Effector CD4-positive, alpha-beta T cell (primary cell): ENCODE data around the gene TECTA.

ENCODE experiments used
- DNase-seq: peaks from one replicate; pipeline ENCODE4 v3.0.0-alpha.2; 2020

TECTA gene

DNA sequence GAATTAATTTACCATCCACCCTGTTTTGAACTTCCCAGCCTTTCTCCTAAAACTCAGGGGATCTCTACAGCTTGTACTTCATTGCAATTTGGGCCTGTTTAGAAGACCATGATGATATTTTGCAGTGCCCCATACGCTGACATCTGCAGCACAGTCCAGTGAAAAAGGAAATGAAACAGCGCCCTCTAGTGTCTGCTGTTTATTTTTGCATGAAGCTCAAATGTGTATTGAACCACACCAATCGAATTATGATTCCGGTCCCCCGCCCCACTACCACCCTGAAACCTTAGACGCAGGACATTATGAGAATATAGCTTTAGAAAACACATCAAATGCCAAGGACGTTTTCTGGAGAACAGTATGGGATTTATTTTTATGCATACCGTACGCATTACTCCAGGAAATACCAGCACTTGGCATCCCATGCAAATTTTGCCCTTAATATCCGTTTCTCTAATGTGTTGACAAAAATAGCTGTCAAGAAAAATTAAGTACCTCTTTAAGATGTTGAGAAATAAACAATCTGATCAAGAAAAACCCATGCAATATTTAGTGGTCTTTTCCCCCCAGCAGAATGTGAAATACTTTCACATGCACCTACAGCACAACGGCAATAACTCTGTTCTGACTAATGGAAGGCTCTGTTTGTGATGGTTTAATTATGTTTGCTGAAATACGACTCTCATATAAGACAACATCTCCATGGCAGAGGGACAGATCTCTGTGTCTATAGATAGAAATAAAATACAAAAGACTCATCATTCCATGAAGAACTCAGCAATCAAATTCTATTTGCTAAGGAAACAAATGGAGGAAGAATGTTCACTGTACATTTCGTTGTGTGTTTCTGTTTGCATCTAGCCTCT, 93.9 kb downstream of the TECTA start:
- peak; percentile 48 for DNase-seq

DNA sequence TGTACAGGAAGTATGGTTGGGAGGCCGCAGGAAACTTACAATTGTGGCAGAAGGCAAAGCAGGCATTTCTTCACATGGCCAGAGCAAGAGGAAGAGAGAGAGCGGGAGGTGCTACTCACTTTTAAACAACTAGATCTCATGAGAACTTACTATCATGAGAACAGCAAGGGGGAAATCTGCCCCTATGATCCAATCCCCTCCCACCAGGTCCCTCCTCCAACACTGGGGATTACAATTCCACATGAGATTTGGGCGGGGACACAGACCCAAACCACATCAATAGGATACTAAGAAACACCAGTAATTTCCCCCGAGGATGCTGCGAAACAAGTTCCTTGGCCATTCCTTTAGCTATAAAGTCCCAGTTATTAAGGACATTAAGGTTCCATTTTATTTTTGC, 97.4 kb downstream of the TECTA start:
- no peak for DNase-seq

GRCh38 chr11:121199516-121199915, 98.5 kb downstream of the TECTA start:
- DNase-seq: no peak

- no peak for DNase-seq
These were observed 105.8 kb downstream of the TECTA start for GRCh38 chr11:121206810-121207209.

- no peak for DNase-seq
These were observed 106.6 kb downstream of the TECTA start for GRCh38 chr11:121207485-121208115.

DNA sequence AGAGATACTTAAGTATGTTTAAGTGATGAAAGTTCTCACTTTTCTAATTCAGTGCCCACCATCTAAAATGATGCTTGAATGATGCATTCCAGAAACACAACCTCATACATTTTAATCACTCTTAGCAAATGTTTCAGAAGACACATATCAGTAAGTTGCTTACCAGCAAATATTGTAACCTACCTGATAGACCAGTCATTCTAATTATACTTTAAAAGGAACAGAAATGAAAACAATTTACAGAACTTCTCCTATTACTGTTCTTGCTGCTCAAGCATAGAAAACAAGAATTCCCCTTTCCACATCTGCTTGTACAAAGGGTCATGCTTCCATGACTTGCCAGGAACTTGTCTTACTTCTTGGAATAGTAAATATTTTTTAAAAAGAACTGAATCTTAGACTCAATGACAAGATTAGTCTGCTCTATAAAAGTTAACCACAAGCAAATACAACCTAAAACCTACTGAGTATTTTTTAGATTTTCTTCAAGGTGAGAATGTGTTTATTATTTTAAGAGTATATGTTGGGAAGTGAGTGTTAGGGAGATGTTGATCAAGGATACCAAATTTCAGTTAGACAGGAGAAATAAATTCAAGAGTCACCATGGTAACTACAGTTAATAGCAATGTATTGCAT, 109.5 kb downstream of the TECTA start:
- no peak for DNase-seq

- DNase-seq: no peak
These were observed 110.6 kb downstream of the TECTA start for GRCh38 chr11:121211626-121212025.

- no peak for DNase-seq
These were observed 111.7 kb downstream of the TECTA start for GRCh38 chr11:121212536-121213361.

- no peak for DNase-seq
These were observed 112.4 kb downstream of the TECTA start for GRCh38 chr11:121213362-121213893.

- DNase-seq: no peak
These were observed 113.8 kb downstream of the TECTA start for GRCh38 chr11:121214861-121215260.

DNA sequence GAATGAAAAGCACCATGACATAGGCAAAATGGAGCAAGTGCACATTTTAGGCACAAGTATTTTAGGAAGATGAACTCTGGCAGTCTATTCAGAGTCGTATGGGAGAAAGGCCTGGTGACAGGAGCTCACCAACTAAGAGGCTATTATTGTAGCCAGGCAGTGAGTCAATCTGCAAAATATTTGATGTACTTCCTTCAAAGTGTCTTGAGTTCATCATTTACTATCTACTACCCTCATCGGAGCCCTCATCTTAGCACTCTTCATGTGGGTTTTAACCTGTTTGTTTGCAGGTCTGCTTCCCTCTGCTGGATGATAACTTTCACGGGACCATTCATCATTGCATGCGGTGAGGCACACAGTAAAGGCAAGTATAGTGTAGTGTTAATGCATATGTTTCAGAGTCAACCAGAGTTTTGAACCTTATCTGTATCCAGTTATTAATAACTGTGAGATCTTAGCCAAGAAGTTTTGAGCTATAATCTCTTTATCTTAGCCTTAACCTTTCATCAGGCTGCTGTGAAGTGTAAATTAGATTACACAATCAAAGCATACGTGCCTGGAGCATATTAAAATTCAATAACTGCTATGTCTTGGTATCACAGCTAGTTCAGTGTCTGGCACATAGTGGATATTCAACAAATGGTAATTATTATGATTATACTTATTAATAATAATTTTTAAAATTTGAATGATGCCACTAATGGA, 120.6 kb downstream of the TECTA start:
- DNase-seq: no peak

DNA sequence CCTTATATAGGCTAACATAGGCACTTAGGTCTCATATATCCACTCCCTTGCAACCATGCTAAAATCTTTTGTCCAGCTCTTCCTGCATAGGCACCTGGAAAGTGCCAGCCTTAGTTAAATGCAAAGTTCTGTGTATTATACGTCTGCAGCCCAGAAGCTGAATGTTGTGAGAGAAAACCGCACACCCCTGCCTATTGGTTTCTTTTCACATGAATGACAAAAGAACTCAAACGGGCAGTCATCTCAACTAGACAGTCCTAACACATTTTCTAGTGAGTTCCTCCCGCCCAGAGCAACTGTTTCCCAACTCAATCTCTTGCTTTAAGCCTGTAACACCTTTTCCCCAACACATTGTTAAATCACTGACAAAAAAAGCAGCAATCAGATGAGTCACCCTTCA, 122.1 kb downstream of the TECTA start:
- DNase-seq: no peak

DNA sequence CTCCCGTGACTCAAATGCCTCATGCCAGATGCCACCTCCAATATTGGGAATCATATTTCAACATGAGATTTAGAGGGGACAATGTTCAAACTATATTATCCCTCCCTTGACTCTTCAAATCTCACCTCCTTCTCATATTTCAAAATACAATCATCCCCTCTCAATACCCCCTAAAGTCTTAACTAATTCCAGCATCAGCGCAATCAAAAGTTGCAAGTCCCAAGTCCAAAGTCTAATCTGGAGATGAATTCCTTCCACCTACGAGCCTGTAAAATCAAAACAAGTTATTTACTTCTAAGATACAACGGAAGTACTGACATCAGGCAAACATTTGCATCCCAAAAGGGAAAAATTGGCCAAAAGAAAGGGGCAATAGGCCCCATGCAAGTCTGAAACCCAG, 124.3 kb downstream of the TECTA start:
- no peak for DNase-seq

DNA sequence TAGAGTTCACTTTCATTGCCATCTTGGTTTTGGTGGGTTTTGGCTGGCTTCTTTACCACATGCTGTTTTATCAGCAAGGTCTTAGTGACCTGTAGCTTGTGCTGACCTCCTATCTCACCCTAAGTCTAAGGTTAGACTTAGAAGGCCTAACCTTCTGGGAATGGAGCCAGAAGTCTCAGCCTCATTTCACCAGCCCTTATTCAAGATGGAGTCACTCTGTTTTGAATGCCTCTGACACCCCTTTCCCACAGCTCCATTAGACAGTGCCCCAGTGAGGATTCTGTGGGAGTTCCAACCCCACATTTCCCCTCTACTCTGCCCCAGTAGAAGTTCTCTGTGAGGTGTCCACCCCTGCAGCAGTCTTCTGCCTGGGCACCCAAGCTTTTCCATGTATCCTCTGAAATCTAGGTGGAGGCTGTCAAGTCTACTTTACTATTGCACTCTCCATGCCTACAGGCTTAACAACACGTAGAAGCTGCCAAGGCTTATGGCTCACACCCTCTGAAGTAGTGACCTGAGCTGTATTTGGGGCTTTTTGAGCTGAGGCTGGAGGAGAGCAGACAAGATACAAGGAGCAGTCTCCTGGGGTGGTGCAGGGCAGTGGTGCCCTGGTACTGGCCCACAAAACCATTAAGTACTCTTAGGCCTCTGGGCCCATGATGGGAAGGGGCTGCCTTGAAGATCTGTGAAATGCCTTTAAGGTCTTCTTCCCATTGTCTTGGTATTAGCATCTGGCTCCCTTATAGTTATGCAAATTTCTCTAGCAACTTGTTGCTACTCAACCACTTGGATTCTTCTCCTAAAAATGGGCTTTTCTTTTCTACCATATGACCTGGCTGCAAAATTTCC, 125.6 kb downstream of the TECTA start:
- DNase-seq: no peak

DNA sequence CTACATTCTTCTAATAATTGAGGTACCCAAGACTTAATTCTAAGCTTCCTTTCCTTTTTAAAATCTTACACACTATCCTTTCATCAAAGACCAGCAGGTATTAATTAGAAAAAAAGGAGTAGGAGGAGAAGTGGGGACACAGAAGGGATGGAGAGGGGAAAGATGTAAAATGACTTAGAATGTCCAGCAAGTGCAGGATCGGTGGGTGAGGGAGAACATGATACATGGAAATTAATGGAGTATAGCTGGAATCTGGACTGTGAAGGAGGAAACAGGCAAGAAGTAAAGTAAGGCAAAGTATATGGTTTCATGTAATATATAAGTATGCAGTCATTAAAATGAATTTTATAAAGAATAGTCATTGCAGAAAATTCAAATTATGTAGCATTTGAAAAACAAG, 127.8 kb downstream of the TECTA start:
- DNase-seq: no peak

DNA sequence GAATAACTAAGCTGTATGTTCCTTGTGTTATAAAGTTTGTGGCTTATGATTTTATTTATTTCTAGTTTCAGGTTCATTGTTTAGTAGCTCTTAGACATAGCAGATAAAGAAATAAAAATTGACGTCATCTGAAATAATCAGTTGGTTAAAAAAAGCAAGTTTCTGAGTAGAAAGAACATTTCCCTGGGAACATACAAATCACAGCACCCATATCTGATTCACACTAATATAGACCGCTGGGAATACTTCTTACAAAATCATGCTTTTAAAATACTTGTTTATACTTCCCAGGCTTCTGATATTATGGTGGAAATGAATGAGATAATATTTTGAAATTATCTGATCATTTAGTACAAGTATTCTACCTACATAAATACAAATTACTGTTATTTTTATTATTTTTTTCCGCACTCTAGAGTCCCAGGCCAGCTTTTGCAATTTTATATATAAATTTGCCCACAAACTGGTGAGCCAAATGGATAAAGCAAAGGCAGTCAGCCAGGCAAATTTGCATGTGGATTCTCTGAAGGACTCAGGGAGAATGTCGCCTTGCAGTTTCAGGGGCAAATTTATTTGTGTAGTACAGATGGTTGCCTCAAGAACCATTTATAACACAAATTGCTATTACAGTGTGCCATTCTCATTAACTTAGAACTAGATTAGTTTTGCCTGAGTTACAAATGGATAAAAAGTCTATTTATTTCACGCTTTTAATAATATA, 128.6 kb downstream of the TECTA start:
- DNase-seq: no peak

DNA sequence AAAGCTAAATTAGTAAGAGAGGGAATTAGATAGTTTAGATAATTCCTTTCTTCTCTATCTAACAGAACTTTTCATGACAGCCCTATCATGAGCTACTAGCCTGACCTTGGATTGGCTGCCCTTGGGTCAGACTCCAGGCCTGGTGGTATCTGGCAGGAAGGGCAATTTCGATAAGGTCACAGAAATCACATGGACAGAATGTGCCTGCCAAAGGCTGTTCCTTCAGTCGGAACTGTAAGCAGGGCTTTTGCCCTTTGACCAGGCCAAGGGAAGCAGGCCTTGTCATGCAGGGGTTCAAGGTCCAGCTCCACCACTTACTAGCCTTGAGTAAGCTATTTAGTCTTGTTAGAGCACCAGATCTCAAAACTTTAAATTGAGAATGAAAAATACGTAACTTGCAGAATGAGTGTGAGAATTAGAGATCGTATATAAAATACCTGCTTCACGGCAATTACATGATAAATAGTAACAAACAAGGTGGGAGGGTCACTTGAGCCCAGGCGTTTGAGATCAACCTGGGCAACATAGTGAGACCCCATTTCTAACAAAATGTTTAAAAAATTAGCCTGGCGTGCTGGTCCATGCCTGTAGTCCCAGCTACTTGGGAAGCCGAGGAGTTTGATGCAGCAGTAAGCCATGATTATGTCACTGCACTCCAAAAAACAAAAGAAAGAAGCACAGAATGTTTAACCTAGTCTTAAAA, 130.7 kb downstream of the TECTA start:
- no peak for DNase-seq

DNA sequence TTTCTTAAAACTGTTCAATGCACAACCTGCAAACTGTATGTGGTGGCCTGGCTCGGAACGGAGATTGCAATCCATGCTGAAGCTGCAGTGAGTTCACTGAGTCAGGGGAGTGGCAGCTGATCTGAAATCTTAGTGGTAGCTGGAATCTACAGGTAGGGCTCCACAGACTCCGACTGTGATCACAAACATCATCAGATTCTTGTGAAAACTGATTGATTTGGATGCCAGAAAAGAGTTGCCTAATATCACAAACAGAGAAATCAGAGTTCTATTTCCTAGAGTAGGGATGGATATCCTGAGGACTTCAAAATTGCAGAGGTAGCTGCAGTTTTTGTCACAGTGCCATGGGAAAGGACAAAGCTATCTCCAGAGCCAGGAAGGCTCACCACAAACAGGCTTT, 134.0 kb downstream of the TECTA start:
- no peak for DNase-seq

DNA sequence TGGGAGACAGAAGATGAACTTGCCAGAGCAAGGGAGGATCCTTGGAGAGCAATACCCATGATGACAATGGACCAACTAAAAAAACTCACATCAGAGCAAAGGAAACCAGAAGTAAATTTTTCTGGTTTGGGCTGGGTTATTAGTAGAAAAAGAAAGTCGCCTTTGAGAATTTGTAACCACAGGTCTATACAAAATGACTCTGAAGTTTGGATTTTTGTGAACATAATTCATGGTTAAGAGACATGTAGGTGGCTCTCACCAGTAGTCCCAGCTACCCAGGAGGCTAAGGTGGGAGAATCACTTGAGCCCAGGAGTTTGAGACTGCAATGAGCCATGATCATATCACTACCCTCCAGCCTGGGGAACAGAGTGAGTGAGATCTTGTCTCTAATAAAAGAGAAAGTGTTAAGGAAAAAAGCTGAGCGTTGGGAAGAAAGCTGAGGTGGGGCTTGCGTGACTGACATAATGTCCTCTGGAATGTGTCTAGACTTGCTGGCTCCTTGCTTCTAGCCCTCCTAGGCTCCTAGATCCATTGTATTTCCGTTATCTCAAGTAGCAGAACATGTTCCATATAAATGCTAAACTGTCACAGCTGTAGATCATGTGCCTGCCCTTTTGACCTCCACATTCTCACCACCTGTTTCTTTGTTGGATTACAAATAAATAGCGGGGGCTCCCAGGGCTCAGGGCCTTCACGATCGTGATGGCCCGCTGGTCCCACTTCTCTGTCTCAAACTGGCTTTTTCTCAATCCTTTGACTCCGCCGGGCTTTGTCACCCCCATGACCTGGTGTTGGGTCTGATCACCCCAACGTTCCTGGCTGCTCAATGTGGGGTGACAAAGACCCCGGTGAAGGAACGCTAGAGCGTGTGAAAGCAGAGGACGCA, 135.3 kb downstream of the TECTA start:
- no peak for DNase-seq
